Hippocampal formation (tissue), 2 donors: ENCODE measurements around the gene ZNF618.
"Not testable (repeated sequence)": the region's sequence is repeated elsewhere in the genome, so short reads cannot be mapped to it uniquely, and the experiment has no call there.

ENCODE experiments used
- DNase-seq, 2 donors: peaks; one replicate each; lab custom pipeline; 2025; lab: John Stamatoyannopoulos, UW

ZNF618 gene

GRCh38 chr9:113988385-113989016 is 112.4 kb downstream of the ZNF618 start:
- DNase-seq = no peak

GRCh38 chr9:113989017-113989713 is 113.1 kb downstream of the ZNF618 start:
- DNase-seq = no peak

- no peak for DNase-seq
These were observed 113.8 kb downstream of the ZNF618 start for GRCh38 chr9:113989714-113990569.

GRCh38 chr9:113990570-113990907 is 114.4 kb downstream of the ZNF618 start:
- DNase-seq = no peak

- no peak for DNase-seq
These were observed 114.9 kb downstream of the ZNF618 start for GRCh38 chr9:113990975-113991471.

GRCh38 chr9:113991714-113992113 is 115.6 kb downstream of the ZNF618 start:
- DNase-seq = no peak

- peak; percentile 94 for DNase-seq
These were observed 116.3 kb downstream of the ZNF618 start for GRCh38 chr9:113992276-113992951.

GRCh38 chr9:113992994-113993393 is 116.9 kb downstream of the ZNF618 start:
- no peak for DNase-seq

GRCh38 chr9:113993838-113994540 is 117.9 kb downstream of the ZNF618 start:
- peak; percentile 67 to 69 for DNase-seq

- DNase-seq = no peak
These were observed 119.3 kb downstream of the ZNF618 start for GRCh38 chr9:113995401-113995800.

- no peak for DNase-seq
These were observed 119.9 kb downstream of the ZNF618 start for GRCh38 chr9:113995963-113996362.

GRCh38 chr9:113996531-113997001 is 120.5 kb downstream of the ZNF618 start:
- no peak for DNase-seq

- DNase-seq = not testable (repeated sequence)
These were observed 121.0 kb downstream of the ZNF618 start for GRCh38 chr9:113997064-113997463.

- no peak for DNase-seq
These were observed 121.5 kb downstream of the ZNF618 start for GRCh38 chr9:113997610-113998009.

GRCh38 chr9:113998114-113998513 is 122.0 kb downstream of the ZNF618 start:
- DNase-seq = no peak

GRCh38 chr9:113998525-113999255 is 122.6 kb downstream of the ZNF618 start:
- no peak for DNase-seq

GRCh38 chr9:113999256-114000062 is 123.3 kb downstream of the ZNF618 start:
- DNase-seq = no peak

- DNase-seq = no peak
These were observed 124.0 kb downstream of the ZNF618 start for GRCh38 chr9:114000063-114000454.

GRCh38 chr9:114000671-114001409 is 124.7 kb downstream of the ZNF618 start:
- no peak for DNase-seq
